HepG2 (cell line): ENCODE data around the gene CSTB. TPM values are rescaled to one million over a fixed set of nuclear protein-coding genes. Genes with fewer than 3 reads are reported as not detected.

Source experiments
- GMEB2 ChIP-seq: IDR thresholded peaks from 2 replicates; pipeline ENCODE4 v1.6.1; 2016; ENCODE audit warnings: missing biosample characterization, missing genetic modification reagents, low read depth
- HNF4G ChIP-seq, 2 experiments: sonication (generic) in 1 of 2; formaldehyde crosslinking in 1 of 2; IDR thresholded peaks; 2 replicates each; pipeline versions ENCODE4 v1.4.0 to v1.6.1; 2011 to 2020; ENCODE audit warnings: borderline replicate concordance in 2 of 2, low read depth in 2 of 2, mild to moderate bottlenecking in 2 of 2, low read length in 1 of 2, missing genetic modification reagents in 1 of 2, moderate library complexity in 1 of 2
- IKZF4 ChIP-seq: sonication (generic); formaldehyde crosslinking; IDR thresholded peaks from 2 replicates; pipeline ENCODE4 v1.5.1; 2020; ENCODE audit warnings: borderline replicate concordance, mild to moderate bottlenecking, low read depth, missing genetic modification reagents; ENCODE audit errors: not compliant biosample characterization
- MAX ChIP-seq: IDR thresholded peaks from 2 replicates; pipeline ENCODE4 v1.6.1; 2012; ENCODE audit warnings: inconsistent platforms
- MXD3 ChIP-seq: IDR thresholded peaks from 2 replicates; pipeline ENCODE4 v1.6.1; 2016; ENCODE audit warnings: mild to moderate bottlenecking, missing biosample characterization, missing genetic modification reagents
- MXD4 ChIP-seq: IDR thresholded peaks from 2 replicates; pipeline ENCODE4 v1.6.1; 2016; ENCODE audit warnings: mild to moderate bottlenecking, missing biosample characterization, missing genetic modification reagents
- MYPOP ChIP-seq: sonication (generic); formaldehyde crosslinking; IDR thresholded peaks from 2 replicates; pipeline ENCODE4 v1.8.1; 2023; ENCODE audit warnings: mild to moderate bottlenecking, moderate library complexity, missing genetic modification reagents
- PCBP1 ChIP-seq: fragments of 200-400 bp; formaldehyde crosslinking; IDR thresholded peaks from 2 replicates; pipeline ENCODE4 v1.6.1; 2017; ENCODE audit warnings: mild to moderate bottlenecking, low read depth, low read length, borderline replicate concordance
- ZBTB40 ChIP-seq, 2 experiments: fragments of 450-650 bp in 1 of 2; sonication (generic) in 1 of 2; formaldehyde crosslinking in 1 of 2; IDR thresholded peaks; 2 replicates each; pipeline versions ENCODE4 v1.6.1 to v1.8.0; 2016 to 2022; ENCODE audit warnings: antibody characterized with exemption in 1 of 2, mild to moderate bottlenecking in 1 of 2, missing genetic modification reagents in 1 of 2
- ZBTB46 ChIP-seq: sonication (generic); formaldehyde crosslinking; IDR thresholded peaks from 2 replicates; pipeline ENCODE4 v1.4.0; 2020; ENCODE audit warnings: mild to moderate bottlenecking, missing genetic modification reagents, borderline replicate concordance
- ZFY ChIP-seq: sonication (generic); formaldehyde crosslinking; IDR thresholded peaks from 2 replicates; pipeline ENCODE4 v1.4.0; 2020; ENCODE audit warnings: missing genetic modification reagents
- ZNF720 ChIP-seq: sonication (generic); formaldehyde crosslinking; IDR thresholded peaks from 2 replicates; pipeline ENCODE4 v1.4.0; 2020; ENCODE audit warnings: missing genetic modification reagents
- ZNF841 ChIP-seq: sonication (generic); formaldehyde crosslinking; IDR thresholded peaks from 2 replicates; pipeline ENCODE4 v1.8.1; 2023; ENCODE audit warnings: missing genetic modification reagents, borderline replicate concordance
- polyA plus RNA-seq, 8 experiments: library from polyadenylated mRNA; depleted of rRNA in 3 of 8; stranded (reverse) in 7 of 8; unstranded in 1 of 8; fragments of >200 nt; fragmentation: Illumina TruSeq in 4 of 8; extraction: Trizol in 4 of 8; gene quantifications; 2 replicates each; pipeline versions ENCODE4 v1.2.1 to v1.2.3, GENCODE V29; 2011 to 2016; ENCODE audit warnings: low read depth in 4 of 8, missing spikeins in 1 of 8, mixed read lengths in 1 of 8; ENCODE audit not compliant: insufficient read depth in 1 of 8
- total RNA-seq, 5 experiments: library from RNA; depleted of rRNA; stranded (reverse); fragments of >200 nt; fragmentation: Illumina TruSeq; extraction: Trizol; gene quantifications; 2 replicates each; pipeline ENCODE4 v1.2.3, GENCODE V29; 2016; ENCODE audit warnings: low read depth in 1 of 5

The CSTB gene
- total and polyA plus RNA-seq, 2 of the 13 experiments (the other 11 are each of a cell fraction or from before 2014, with no cell fraction given), result 11.7 to 94.1 TPM

- TF ChIP-seq ZBTB40 (IDR thresholded peaks at IDR 0.05) (no peak), ZBTB40 (CRISPR knock-in tag; IDR thresholded peaks at IDR 0.05) (no peak), ZNF841 (CRISPR knock-in tag) (no peak), PCBP1 (0 out of 2 replicates have a peak, but pooled peaks have one; percentile 43), IKZF4 (CRISPR knock-in tag) (no peak), HNF4G (IDR thresholded peaks at IDR 0.05; ENCODE audit: borderline replicate concordance, low read depth, low read length) (no peak), HNF4G (CRISPR knock-in tag; IDR thresholded peaks at IDR 0.05; ENCODE audit: borderline replicate concordance, low read depth) (no peak), GMEB2 (CRISPR knock-in tag) (no peak), ZFY (no peak), MXD3 (CRISPR knock-in tag) (no peak), ZBTB46 (CRISPR knock-in tag) (no peak), ZNF720 (no peak), MAX (peak; percentile 15; the same call in 1 of the 2 replicates), MXD4 (CRISPR knock-in tag) (no peak), MYPOP (no peak)
Measured at GRCh38 chr21:43786807-43787440, 10.8 kb upstream of the CSTB start (continued).
